Chondrocyte (in vitro differentiated cells): ENCODE results near the gene KCNN4. TPM values are rescaled to one million over a fixed set of nuclear protein-coding genes. Genes with fewer than 3 reads are reported as not detected.

Experiments
- DNase-seq: peaks from one replicate; pipeline ENCODE4 v3.0.0; 2021; ENCODE audit warnings: mixed read lengths, low spot score
- H3K27ac Mint-ChIP-seq: one replicate; pipeline ENCODE4 v1.8.0; 2021; ENCODE audit warnings: mild to moderate bottlenecking, moderate library complexity, mixed read lengths; ENCODE audit not compliant: unreplicated experiment
- H3K27me3 Mint-ChIP-seq: 2 replicates; pipeline ENCODE4 v1.8.0; 2021; ENCODE audit warnings: low read depth, mixed read lengths
- H3K36me3 Mint-ChIP-seq: 2 replicates; pipeline ENCODE4 v1.8.0; 2021; ENCODE audit warnings: low read depth, mixed read lengths
- H3K4me1 Mint-ChIP-seq: 2 replicates; pipeline ENCODE4 v1.8.0; 2021; ENCODE audit warnings: low read depth, mild to moderate bottlenecking, mixed read lengths
- H3K4me3 Mint-ChIP-seq: one replicate; pipeline ENCODE4 v1.8.0; 2021; ENCODE audit warnings: mild to moderate bottlenecking, moderate library complexity, mixed read lengths; ENCODE audit not compliant: unreplicated experiment
- H3K9me3 Mint-ChIP-seq: 2 replicates; pipeline ENCODE4 v1.8.0; 2021; ENCODE audit warnings: low read depth, mixed read lengths
- CTCF ChIP-seq: fragments of 200-600 bp; sonication (generic); IDR thresholded peaks from 2 replicates; pipeline ENCODE4 v1.5.0; 2021; ENCODE audit warnings: antibody characterized with exemption, mild to moderate bottlenecking, moderate library complexity
- total RNA-seq: library from RNA; stranded (reverse); gene quantifications from 3 replicates; pipeline ENCODE4 v1.2.1, GENCODE V29; 2021

The KCNN4 gene
- total RNA-seq, 1 donor from 2014 or later: 2.3 TPM

GRCh38 chr19:43749898-43750297 is 30.9 kb downstream of the KCNN4 start:
- no peaks in the 10 kb centered on the region for H3K9me3 Mint-ChIP-seq
- H3K27ac Mint-ChIP-seq: no peak overlapping the region
- H3K4me3 Mint-ChIP-seq: no peak overlapping the region
- TF ChIP-seq CTCF: no peak
- DNase-seq: no peak
- H3K27me3 Mint-ChIP-seq: no peaks in the 10 kb centered on the region
- H3K4me1 Mint-ChIP-seq: peaks cover 40% of the 10 kb centered on the region
- H3K36me3 Mint-ChIP-seq: peaks cover 32% of the 10 kb centered on the region

GRCh38 chr19:43749152-43749551 is 31.6 kb downstream of the KCNN4 start:
- peaks cover 37% of the 10 kb centered on the region for H3K36me3 Mint-ChIP-seq

GRCh38 chr19:43748685-43749084 is 32.1 kb downstream of the KCNN4 start:
- Mint-ChIP-seq H3K4me3 (no peak overlapping the region), H3K4me1 (peaks cover 36% of the 10 kb centered on the region), H3K27ac (no peak overlapping the region), H3K36me3 (peaks cover 40% of the 10 kb centered on the region), H3K27me3 (no peaks in the 10 kb centered on the region), H3K9me3 (no peaks in the 10 kb centered on the region)
- DNase-seq: no peak
- TF ChIP-seq CTCF: no peak

More at GRCh38 chr19:43749152-43749551, 31.6 kb downstream of the KCNN4 start:
- peaks cover 37% of the 10 kb centered on the region for H3K4me1 Mint-ChIP-seq
- no peak for TF ChIP-seq CTCF
- H3K4me3 Mint-ChIP-seq: no peak overlapping the region
- H3K27me3 Mint-ChIP-seq: no peaks in the 10 kb centered on the region
- DNase-seq: no peak
- H3K27ac Mint-ChIP-seq: no peak overlapping the region
- no peaks in the 10 kb centered on the region for H3K9me3 Mint-ChIP-seq

GRCh38 chr19:43748205-43748594 is 32.6 kb downstream of the KCNN4 start:
- Mint-ChIP-seq H3K27ac (peak overlapping the region; percentile 75), H3K36me3 (peaks cover 42% of the 10 kb centered on the region), H3K4me1 (peaks cover 33% of the 10 kb centered on the region), H3K9me3 (no peaks in the 10 kb centered on the region), H3K4me3 (no peak overlapping the region), H3K27me3 (no peaks in the 10 kb centered on the region)
- no peak for TF ChIP-seq CTCF
- DNase-seq: no peak

GRCh38 chr19:43747557-43748204 is 33.1 kb downstream of the KCNN4 start:
- peaks cover 46% of the 10 kb centered on the region for H3K36me3 Mint-ChIP-seq

More at GRCh38 chr19:43747557-43748204, 33.1 kb downstream of the KCNN4 start:
- DNase-seq: no peak
- Mint-ChIP-seq H3K27me3 (no peaks in the 10 kb centered on the region), H3K4me3 (no peak overlapping the region), H3K4me1 (peaks cover 33% of the 10 kb centered on the region), H3K27ac (peak overlapping the region; percentile 75), H3K9me3 (no peaks in the 10 kb centered on the region)
- no peak for TF ChIP-seq CTCF
